ENCODE measurements around the gene SMIM10L1.

SMIM10L1 gene

GRCh38 chr12:11171145-11171968 is at the start of gene SMIM10L1:
TSS of gene SMIM10L1 (plus strand) at chr12:11171194. CDS start at chr12:11171357, 163 bp downstream.
- peak; percentile 64 to 76 for DNase-seq (ENCODE audit: low read depth in 2 of 2, low spot score in 1 of 2)

GRCh38 chr12:11130382-11130781 is 40.6 kb upstream of the SMIM10L1 start:
- DNase-seq (ENCODE audit: low read depth in 2 of 2, low spot score in 1 of 2): no peak

DNA sequence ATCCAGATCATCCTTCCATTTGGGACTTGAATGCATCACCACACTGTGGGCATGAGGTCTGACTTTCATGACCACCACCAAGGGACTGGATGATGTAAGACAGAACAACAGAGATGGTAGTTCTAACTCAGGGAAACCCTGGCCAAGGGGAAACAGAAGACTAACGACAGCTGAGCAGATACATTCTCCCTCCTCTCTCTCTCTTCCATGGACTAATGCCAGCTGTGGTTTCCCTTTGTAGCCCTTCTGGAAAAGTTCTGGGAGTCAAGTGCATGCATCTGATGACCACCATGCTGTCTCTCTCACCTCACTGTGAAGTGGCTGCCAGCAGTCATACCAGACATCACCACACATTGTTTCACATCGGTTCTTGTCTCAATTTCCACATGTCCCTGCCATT is 40.0 kb upstream of the SMIM10L1 start:
- no peak for DNase-seq (ENCODE audit: low read depth in 2 of 2, low spot score in 1 of 2)

GRCh38 chr12:11133162-11133561 is 37.8 kb upstream of the SMIM10L1 start:
- no peak for DNase-seq (ENCODE audit: low read depth in 2 of 2, low spot score in 1 of 2)

GRCh38 chr12:11133816-11134215 is 37.2 kb upstream of the SMIM10L1 start:
- DNase-seq (ENCODE audit: low read depth in 2 of 2, low spot score in 1 of 2): no peak

DNA sequence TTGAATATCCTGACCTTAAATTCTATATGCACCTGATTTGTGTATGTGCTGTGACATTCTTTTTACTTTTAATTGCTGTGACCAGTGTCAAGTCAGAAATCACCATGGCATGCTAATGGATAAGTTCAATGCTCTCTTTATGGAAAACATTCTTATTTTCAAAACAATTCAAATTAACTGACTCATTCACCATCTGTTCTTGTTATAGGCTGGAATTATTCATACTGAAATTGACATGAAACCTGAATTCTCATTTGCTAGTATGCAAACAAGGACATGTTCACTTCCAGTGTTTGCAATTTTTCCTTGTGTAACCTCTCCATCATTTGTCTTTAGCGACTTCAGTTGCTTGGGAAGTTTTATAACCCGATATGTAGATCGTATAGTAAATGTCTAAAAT is 36.7 kb upstream of the SMIM10L1 start, which contains the start of gene TAS2R30:
TAS2R30 (minus strand) TSS at position 340 of the 400 bp plus-strand sequence. CDS start 400 bp downstream, outside the sequence.
- DNase-seq (ENCODE audit: low read depth in 2 of 2, low spot score in 1 of 2): no peak

DNA sequence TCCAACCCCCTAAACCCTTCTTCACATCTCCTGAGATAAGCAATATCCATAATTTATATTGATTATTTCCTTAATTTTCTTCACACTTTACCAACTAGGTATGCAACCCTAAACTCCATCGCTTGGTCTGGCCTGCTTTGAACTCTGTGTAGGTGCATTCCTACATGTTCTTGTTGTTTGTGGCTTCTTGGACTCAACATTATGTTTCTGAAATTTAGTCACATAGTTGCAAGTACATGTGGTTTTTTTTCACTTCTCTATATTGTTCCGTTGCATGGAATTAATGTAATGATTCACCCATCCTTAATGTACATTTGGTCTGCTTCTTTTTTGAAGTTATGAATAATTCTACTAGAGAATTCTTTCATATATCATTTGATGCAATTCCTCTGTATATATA is 34.9 kb upstream of the SMIM10L1 start:
- DNase-seq (ENCODE audit: low read depth in 2 of 2, low spot score in 1 of 2): no peak

DNA sequence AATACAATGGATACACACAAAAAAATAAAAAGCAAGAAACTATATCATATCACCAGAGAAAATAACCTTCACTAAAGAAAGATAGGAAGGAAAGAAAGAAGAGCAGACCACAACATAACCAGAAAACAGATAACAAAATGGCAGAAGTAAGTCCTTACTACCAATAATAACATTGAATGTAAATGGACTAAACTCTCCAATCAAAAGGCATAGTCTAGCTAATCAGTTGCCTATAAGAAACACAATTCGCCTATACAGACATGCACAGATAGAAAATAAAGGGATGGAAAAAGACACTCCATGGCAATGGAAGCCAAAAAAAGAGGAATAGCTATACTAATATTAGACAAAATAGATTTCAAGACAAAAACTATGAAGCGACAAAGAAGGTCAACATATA is 27.6 kb upstream of the SMIM10L1 start:
- DNase-seq (ENCODE audit: low read depth in 2 of 2, low spot score in 1 of 2): no peak

GRCh38 chr12:11144297-11144696 is 26.7 kb upstream of the SMIM10L1 start:
- no peak for DNase-seq (ENCODE audit: low read depth in 2 of 2, low spot score in 1 of 2)

- DNase-seq (ENCODE audit: low read depth in 2 of 2, low spot score in 1 of 2): no peak
These were observed 23.6 kb upstream of the SMIM10L1 start for GRCh38 chr12:11147420-11147819.

GRCh38 chr12:11150832-11151231 is 20.2 kb upstream of the SMIM10L1 start:
- no peak for DNase-seq (ENCODE audit: low read depth in 2 of 2, low spot score in 1 of 2)

GRCh38 chr12:11152725-11153124 is 18.3 kb upstream of the SMIM10L1 start:
- no peak for DNase-seq (ENCODE audit: low read depth in 2 of 2, low spot score in 1 of 2)

GRCh38 chr12:11154400-11154925 is 16.5 kb upstream of the SMIM10L1 start:
- no peak for DNase-seq (ENCODE audit: low read depth in 2 of 2, low spot score in 1 of 2)

DNA sequence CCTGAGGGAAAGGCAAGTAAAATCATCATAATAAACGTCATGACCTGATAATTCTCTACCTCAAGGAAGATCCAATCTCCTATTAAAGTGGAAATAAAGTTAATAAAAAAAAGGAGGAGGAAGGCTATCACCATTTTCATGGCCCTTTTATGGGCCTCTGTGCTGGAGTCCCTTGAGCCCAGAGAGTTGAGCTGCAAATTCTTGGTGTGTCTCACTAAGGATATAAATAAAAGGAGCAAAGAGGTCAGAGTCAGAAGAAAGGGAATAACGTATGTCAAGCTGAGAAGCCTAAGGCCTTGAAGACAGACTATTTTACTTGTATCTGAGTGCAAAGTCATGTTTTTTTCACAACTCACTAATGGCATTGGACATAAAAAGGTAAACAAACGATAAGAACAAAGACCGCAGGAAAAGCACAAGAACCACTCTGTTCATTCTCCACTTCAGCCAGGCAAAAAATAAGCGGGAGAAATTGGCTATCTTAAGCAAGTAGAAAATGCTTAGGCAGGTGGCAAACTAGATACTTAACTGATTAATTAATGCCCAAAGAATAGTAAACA is 12.0 kb upstream of the SMIM10L1 start:
- no peak for DNase-seq (ENCODE audit: low read depth in 2 of 2, low spot score in 1 of 2)

GRCh38 chr12:11162502-11162901 is 8.5 kb upstream of the SMIM10L1 start:
- DNase-seq (ENCODE audit: low read depth in 2 of 2, low spot score in 1 of 2): no peak

DNA sequence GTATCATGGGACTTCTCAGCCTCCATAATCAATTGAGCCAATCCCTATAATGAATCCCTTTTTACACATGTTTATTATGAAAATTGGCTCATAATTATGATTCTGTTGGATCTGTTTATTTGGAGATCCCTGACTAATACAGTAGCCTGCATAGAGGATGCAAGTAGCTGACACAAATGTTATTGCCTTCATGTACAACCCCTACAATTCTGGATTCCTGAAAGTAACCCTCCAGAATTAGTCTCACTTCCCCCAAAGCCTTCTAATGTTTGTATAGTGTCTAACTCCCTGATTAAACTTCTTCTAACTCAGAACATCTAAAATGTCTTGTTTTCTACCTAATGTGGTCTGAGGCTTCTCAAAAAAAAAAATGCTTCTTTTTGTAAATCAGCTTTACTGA is 6.6 kb upstream of the SMIM10L1 start:
- DNase-seq (ENCODE audit: low read depth in 2 of 2, low spot score in 1 of 2): no peak

- DNase-seq (ENCODE audit: low read depth in 2 of 2, low spot score in 1 of 2): no peak
These were observed 4.7 kb upstream of the SMIM10L1 start for GRCh38 chr12:11166300-11166699.

- DNase-seq (ENCODE audit: low read depth in 2 of 2, low spot score in 1 of 2): no peak
These were observed 217 bp upstream of the SMIM10L1 start for GRCh38 chr12:11170810-11171144.

DNA sequence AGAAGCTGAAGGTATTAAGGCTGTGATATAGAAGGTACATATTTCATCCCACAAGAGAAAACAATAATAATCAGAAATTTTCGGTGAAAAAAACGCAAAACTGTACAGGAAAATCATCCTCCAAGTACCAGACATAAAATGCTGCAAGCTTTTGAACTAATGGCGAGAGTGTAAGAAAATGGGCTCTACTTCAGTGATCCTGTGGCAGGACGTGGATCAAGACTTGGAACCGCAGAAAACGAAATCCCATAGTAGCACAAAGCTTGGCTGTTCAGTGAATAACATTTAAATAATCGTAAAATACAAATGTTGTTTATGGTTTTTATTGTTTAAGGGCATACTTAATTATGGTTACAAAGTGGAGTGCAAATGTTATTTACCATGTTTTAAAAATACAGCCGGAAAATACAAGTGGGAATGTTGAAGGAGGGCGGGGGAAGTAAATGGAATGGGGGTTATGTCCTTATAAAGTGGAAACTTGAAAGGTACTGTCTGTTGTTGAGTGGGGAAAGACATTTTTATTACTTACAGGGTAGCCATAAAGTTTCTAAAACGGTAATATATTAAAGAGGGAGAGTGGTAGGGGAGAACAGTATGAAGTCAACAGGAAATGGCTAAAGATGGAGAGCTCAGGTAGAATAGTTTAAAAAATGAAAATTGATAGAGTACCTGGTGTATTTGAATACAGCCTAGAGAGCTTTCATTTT is 1.1 kb downstream of the SMIM10L1 start:
- DNase-seq (ENCODE audit: low read depth in 2 of 2, low spot score in 1 of 2): no peak

DNA sequence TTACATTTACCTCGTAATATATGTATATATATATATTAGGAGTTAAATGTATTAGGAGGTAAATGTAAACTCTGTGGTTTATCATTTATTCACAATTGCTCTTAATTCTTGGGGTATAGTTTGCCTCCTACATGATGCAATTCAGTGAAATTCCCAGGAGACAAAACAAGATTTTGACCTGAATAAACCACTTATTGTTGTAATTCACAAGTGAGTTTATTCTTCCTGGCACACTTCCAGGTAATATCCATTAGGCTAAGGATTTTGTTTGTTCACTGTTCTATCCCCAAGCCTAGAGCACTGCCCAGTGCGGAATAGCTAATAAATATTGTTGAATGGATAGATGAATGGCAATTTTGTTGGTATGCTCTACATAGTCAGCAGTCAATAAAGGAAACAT is 3.0 kb downstream of the SMIM10L1 start:
- DNase-seq (ENCODE audit: low read depth in 2 of 2, low spot score in 1 of 2): no peak

- no peak for DNase-seq (ENCODE audit: low read depth in 2 of 2, low spot score in 1 of 2)
These were observed 7.3 kb downstream of the SMIM10L1 start for GRCh38 chr12:11178250-11178649.

GRCh38 chr12:11182529-11182928 is 11.5 kb downstream of the SMIM10L1 start:
- no peak for DNase-seq (ENCODE audit: low read depth in 2 of 2, low spot score in 1 of 2)

Measured in stimulated activated CD8-positive, alpha-beta memory T cell treated with anti-CD3 and anti-CD28 coated beads, Interleukin-4, amount 100 ng/mL, for 4 hours (primary cell).